Posterior cingulate gyrus (tissue), 11 donors: ENCODE measurements around the gene MAPK12.

Experiments used
- DNase-seq, 10 donors: peaks; one replicate each; pipeline versions ENCODE4 v3.0.0 to v3.0.0-alpha.2; 2020 to 2021; ENCODE audit warnings: mixed read lengths in 3 of 10
- intact Hi-C: fragments of 100-400 bp; cut with DNase I; formaldehyde crosslinking; loops from one replicate; pipeline ENCODE4 v1.15.1; 2023

MAPK12 gene

DNA sequence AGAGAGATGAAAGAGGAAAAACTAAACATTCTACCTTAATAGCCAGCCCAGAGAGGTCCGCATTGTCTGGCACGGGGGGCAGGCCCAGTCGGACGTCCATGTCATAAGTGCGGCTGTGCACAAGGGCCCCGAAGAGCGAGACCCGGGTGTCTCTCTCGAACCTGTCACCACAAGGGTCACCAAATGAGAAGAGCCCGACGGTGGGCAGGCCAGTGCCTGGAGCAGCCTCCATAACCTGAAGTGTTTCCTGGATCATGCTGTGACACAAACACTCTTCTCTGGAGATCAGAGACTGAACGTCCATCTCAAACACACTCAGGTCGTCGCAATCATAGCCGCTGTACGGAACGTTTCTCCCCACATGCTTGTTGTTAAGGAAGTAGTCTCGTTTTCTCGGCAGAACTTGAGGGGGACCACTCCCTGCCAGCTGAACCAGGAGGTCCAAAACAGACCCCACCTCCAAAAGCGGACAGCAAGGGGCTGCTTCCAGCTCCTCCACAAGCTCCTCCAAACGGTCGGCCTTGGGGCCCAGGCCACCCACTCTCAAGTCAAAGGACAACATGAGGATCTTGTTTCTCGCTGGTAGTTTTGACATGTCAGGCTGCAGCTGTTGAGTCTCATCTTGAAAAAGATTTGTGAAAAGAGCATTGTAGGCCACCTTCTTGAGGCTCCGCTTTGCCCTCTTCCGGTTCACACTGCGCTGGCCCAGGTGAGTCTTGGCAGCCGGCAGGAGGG is 17.6 kb downstream of the MAPK12 start:
- intact Hi-C loops, result loop anchor here (10.0 kb wide), 1 partner anchor 261 kb away; the partner anchor contains the start of genes LMF2 and NCAPH2
- no peak for DNase-seq

DNA sequence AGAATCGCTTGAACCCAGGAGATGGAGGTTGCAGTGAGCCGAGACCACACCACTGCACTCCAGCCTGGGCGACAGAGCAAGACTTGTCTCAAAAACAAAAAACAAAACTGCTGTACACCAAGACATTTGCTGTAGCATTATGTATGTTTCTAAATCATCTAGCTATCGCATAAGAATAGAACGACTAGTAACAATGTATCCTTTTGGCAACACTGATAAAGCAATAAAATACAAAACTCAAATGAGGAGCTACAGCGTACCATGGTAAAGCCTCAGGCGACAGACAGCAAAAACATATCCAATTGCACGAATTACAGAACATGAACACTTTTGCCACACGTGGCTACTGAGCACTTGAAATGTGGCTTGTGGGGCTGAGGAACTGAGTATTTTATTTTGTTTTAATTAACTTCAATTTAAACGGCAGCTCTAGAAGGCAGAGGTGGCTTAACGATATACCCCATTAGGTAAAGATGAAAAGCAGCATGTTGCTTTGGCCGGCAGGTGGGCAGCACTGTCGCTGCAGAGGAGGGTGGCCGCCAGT is 19.0 kb downstream of the MAPK12 start:
- intact Hi-C loops, result loop anchor here (10.0 kb wide), 1 partner anchor 262 kb away; the partner anchor contains the start of genes LMF2 and NCAPH2

DNA sequence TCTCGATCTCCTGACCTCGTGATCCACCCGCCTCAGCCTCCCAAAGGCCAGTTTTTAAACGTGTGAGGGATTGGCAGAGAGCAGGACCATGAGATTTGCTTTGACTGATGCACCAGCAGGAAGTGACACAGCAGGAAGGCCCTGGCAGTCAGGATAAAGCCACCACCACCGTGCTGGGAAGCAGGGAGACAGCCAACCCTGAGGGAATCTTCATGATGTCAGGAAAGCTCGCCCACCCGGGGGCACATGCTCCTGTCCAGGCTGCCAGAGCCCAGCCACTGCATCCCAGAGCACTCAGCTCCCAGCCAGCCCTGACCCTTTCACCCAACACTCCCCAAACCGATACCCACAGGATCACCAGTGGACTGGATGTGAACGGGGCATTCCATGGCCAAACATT is 22.7 kb downstream of the MAPK12 start:
- intact Hi-C loops, result no loop called here
- no peak for DNase-seq

More for the DNA sequence above, 19.0 kb downstream of the MAPK12 start:
- no peak for DNase-seq

DNA sequence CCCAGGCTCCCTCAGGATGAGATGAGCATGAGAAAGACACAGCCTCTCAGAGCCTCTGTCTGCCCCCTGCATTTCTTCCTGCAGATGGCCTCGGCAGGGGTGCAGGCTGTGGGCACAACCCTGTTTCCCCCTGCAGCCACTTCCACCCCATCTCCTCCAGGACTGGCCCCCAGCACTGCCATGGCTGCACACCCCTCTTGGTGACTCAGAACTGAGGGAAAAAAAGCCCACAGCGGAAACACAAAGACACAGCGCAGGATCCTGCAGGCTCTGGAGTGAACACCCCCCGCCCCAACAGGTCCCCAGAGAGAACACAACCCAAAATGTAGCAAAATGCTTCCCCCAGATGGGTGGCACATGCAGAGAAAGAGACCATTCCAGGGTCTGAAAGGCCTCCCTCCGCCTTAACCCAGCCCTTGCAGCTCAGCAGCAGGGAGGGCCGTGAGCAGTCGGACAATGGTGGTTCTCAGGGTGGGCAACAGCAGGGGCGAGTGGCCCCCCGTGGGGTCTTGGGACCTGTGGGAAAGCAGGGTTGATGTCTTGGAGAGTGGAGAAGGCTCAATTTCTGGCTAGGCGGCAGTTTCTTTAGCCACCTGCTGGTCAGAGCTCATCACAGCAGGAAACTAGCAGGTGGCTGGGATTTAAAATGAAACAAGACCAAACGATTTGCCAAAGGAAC is 24.6 kb downstream of the MAPK12 start:
- intact Hi-C loops, result no loop called here
- DNase-seq, result peak in 1 of 10 donors; percentile 63

DNA sequence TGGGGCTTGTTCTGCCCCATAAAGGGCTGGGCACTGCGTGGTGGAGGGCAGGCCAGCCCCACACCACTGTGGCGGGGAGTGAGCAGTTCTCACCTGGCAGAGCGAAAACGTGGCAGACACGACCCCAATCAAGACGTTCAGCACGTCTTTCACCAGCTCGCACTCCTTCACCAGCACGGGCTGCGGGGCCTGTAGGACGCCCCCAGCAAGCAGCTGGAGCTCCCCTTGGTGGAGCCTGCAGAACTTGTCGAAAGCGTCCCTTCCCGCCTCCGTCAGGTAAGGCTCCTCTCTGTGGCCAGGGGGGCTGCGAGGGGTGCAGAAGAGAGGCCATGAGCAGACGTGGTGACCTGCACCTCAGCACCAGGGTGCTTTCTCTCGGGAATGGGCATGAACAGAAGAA is 28.3 kb downstream of the MAPK12 start:
- peak in 1 of 10 donors; percentile 71 for DNase-seq
- intact Hi-C loops, result no loop called here

DNA sequence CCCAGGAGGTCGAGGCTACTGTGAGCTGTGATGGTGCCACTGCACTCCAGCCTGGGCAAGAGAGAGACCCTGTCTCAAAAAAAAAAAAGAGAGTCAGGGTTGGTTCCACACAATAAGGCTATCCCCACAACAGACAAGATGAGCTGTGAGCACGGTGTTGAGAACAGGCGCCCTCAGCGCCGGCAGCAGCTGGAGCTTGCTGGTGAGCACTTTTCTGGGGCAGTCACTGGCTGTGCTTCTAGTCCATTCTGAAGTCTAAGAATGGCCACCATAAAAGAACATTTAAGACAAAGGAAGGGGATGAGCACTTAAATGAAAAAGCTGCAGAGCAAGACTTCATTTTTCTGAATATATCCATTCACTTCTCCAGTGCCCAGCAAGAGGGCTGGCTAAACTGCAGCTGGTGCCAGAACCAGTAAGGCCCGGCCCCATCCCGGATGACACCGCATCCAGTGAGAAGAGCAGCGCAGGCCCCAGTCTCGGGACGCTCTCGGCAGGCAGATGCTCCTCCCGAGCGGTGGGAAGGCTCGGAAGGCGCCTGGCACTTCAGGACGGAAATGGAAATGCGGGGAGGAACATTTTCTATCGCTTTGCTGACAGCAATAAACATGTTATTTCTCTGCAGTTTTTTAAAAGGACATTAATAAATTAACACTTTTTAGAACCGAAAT is 28.9 kb downstream of the MAPK12 start:
- DNase-seq, result peak in 1 of 10 donors; percentile 86
- intact Hi-C loops, result no loop called here

DNA sequence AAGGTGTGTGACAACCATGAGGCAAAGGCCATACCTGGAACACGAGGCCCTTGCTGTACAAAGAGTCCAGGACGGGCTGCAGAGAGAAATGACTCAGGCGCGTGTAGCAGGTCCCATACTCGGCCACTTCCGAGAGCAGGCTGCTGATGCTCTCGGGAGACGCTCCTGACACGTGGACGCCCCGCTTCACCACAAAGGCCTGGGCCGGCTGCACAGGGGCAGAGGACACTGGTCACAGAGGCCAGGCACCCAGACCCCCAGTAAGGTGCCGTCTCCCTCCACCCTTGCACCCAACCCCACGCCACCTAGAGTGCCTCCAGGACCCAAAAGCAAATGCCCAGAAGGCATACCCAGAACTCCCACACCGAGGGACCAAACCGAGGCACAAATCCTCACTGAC is 32.1 kb downstream of the MAPK12 start:
- no peak for DNase-seq
- intact Hi-C loops, result no loop called here

DNA sequence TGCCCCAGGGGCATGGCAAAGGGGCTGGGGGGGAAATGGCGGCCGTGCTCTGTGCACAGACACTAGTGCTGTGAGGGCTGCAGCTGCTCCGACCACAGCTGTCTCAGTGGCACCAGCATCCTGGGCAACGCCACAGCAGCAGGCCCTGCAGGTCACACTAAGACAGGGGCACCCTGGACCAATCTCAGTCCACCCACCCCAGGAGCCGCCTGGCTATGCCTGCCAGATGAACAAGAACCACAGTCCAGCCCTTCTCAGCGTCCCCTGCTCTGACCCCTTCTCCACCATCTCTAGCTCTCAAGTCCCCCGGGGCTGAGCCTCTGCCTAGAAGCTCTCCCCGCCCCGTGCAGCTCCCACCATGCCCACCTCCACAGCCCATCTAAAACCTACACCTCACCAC is 33.1 kb downstream of the MAPK12 start:
- intact Hi-C loops, result no loop called here
- no peak for DNase-seq

DNA sequence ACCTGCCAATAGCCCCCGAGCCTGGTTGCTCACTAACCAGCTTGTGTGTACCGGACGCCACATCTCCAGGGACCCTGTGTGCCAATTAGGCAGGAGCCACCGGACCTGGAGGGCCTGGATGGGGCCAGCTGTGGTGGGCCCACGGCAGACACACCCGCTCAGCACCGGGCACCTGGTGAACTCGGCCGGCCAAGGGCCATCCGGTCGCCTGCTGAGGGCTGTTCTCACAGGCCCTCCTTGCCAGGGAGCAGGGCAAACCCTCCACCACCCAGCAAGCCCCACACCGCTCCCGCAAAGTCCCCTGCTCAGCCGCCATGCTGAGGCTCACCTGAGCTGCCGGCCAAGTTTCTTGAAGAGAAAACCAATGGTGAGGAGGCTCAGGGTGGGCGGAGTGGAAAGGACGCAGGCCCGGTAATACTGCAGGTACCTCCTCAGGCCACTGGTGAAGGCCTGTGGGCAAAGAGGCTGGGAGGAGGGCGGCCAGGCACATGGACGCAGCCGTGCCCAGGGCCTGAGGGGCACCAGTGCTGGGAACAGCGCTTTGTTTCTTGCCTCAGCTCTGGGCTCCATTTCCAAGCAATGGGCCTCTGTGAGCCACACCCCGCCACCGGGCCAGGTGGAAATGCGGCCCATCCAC is 33.8 kb downstream of the MAPK12 start:
- DNase-seq, result peak in 1 of 10 donors; percentile 72
- intact Hi-C loops, result no loop called here

DNA sequence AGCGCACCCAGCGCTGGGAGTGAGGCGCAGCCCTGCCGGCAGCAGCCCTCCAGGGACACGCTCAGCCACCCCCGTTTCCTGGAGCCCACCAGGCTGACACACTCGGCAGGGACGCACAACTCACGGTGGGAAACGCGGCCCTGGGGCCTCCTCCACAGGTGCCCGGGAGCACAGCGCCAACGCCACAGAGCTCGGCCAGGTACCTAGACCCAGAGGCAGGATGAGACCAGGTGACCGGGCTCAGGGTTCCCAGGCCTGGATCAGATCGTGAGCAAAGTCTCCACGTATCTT is 34.7 kb downstream of the MAPK12 start:
- intact Hi-C loops, result no loop called here

DNA sequence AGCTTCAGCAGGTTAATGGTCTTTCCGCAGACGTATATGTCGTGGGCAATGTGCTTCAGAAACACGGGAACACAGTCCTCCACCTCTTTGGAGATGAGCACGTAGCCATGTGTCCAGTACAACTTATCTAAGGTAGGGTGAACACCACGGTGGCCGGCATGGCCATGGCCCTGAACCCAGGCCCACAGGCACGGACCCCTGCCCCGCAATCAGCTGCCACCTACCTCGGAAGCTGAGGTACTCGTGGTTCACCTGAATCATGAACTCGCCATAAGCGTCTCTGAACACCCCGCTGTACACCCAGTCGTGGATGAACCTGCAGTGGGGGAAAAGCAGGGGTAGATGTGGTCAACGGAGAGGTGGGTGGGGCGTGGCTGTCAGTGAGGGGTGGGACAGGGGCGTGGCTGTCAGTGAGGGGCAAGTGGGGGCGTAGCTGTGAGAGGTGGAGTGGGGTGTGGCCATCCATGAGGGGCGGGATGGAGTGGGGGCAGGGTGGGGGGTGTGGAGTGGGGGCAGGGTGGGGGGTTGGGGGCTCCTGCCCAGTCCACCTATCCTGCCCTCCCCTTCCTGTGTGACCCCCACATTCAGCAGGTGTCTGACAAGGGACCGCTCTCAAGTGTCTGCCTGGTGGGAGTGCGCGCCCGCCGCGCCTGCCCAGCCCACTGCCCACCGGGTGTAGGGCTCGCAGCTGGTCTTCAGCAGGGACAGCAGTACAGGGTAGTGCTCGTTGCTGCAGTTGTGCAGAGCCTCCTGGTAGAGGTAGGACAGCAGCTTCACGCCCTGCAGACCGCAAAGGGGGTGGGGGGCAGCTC is 35.2 kb downstream of the MAPK12 start:
- intact Hi-C loops, result no loop called here
- peak in 1 of 10 donors; percentile 59 for DNase-seq

More for the DNA sequence above, 34.7 kb downstream of the MAPK12 start:
- peak in 1 of 10 donors; percentile 77 for DNase-seq

DNA sequence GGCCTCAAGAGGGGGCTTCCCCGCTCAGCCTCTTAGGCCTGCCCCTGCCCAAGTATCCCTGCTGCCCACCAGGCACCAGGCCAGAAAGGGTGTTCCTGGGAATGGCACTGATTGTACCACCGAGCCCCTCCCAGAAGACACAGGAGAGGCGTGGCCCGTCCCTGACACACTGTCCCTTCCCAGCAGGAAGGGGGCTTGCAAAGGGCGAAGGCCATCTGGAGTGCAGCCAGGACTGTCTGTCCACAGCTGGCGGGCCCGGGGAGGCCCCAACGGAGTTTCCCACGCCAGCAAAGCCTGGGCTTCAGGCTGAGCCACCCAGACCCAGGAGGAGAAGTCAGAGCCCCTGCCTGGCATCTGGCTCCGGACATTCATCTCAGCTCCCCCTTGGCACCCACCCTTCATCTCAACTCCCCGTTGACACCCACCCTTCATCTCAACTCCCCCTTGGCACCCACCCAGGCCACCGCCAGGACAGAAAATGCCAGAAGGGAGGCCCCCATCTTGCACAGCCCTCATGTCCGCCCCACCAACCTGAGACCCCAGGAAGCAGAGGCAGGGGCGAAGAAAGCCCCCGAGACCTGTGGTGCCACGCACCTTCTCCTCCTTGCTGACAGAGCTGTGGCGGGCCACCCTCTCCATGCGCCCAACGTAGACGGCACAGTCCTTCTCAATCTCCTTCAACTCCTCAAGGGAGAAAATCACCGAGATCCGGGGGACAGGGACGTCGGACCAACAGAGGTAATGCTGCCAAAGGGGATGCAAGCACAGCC is 36.1 kb downstream of the MAPK12 start:
- intact Hi-C loops, result no loop called here
- peak in 1 of 10 donors; percentile 75 for DNase-seq

DNA sequence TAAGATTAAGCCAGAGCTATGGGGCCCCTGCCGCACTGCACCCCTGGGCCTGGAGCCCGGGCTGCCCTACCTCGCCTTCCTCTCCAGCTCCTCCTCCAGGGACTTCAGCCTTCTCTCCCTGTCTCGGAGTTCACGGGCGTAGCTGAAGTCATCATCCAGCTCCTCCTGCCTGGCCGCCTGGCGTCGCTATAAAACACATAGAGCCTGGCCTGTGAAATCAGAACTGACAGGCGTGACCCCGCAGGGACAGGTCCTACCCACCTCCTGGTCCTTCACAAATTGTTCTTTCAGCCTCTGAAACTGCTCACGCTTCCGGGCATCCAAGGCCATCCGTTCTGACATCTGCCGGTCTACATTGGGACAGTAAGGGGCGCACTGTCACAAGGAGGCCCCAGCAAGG is 37.4 kb downstream of the MAPK12 start:
- DNase-seq, result no peak
- intact Hi-C loops, result no loop called here

DNA sequence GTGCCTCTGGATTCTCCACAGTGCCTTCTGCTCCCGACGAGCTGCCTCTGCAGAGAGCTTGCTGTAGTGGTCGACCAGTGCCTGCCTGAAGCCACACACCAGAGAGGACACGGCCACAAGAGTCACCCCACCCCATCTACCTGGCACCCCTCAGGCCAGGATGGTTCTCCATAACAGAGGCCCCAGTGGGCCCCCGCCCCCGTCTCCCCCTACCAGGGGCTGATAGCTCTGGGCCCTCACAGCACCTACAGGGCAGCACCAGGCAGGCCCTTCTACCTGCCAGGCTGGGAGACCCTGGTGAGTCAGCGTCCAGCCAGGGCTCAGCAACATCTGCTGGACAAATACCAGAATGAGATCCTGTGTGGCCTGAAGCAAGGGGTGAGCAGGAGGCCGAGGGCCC is 39.0 kb downstream of the MAPK12 start:
- intact Hi-C loops, result no loop called here
- DNase-seq, result peak in 1 of 10 donors; percentile 77

DNA sequence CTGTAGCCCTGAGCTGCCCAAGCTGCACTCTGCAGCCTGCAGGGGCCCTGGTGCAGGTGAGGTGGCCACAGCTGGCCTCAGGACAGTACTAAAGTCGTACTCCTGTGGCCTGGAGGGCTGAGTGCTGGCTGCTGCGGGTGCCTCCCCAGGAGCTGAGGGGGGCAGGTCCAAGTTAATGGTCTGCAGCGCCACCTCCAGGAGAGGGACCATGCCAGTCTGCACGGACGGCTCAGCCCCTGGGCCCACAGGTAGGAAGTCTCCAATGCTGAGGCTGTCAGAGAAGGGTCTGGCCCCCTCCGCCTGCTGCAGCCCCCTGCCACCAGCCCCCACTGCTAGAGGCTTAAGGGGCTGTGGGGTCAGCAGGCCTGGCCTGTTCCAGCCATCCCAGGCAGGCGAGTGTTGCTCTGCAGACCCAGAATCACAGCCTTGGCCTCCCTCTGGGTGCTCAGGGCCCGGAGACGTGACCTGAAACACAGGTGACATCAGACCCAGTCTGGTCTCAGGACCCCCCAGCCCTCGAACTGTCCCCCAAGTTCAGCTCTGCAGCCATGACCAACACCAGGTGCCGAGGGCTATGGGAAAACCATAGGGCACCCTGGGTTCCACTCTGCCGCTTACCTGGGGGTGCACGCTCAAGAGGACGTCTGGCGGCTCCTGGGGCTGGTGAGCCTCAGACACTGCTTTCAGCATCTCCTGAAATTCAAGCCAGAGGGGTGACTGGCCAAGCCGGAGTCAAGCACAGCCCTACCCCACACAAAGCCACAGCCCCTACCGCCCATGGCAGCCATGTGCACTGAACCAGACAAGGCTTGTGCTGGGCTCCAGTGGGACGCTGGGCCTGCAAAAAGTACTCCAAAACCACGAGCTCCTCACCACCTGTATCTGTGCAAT is 39.8 kb downstream of the MAPK12 start:
- intact Hi-C loops, result no loop called here
- peak in 1 of 10 donors; percentile 75 for DNase-seq

DNA sequence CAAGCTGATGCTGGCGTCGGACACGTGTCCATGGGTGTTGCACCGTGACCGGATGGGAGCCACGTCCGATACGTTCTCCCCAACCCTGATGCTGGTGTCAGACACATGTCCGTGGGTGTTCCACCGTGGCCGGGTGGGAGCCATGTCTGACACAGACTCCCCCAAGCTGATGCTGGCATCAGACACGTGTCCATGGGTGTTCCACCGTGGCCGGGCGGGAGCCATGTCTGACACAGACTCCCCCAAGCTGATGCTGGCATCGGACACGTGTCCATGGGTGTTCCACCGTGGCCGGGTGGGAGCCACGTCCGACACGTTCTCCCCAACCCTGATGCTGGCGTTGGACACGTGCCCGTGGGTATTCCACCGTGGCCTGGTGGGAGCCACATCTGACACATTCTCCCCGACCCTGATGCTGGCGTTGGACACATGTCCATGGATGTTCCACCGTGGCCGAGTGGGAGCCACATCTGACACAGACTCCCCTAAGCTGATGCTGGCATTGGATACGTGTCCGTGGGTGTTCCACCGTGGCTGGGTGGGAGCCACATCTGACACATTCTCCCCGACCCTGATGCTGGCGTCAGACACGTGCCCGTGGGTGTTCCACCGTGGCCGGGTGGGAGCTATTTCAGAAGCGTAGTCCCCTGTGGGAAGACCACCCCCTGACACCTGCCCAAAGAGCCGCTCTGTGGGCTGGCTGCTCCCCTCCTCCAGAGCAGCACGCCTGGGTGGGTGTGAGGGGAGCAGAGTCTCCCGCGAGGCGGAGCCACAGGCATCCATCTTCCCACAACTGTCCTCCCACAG is 40.7 kb downstream of the MAPK12 start:
- peak in 2 of 10 donors; percentile 71 to 79 for DNase-seq
- intact Hi-C loops, result no loop called here
